Upper lobe of left lung (tissue), 4 donors: Measurements from ENCODE around the gene CDKAL1.
"Not testable (repeated sequence)": the region's sequence is repeated elsewhere in the genome, so short reads cannot be mapped to it uniquely, and the experiment has no call there.

Experiments
- CTCF ChIP-seq, 6 experiments: fragments of 450-650 bp in 4 of 6; fragments of 200-600 bp in 2 of 6; sonication (generic) in 2 of 6; IDR thresholded peaks; one replicate each; pipeline ENCODE4 v1.5.1; 2016 to 2019; ENCODE audit warnings: antibody characterized with exemption in 6 of 6
- EP300 ChIP-seq, 4 donors: sonication (generic); formaldehyde crosslinking; IDR thresholded peaks; one replicate each; pipeline ENCODE4 v1.5.1; 2017; ENCODE audit warnings: antibody characterized with exemption in 4 of 4, control low read depth in 2 of 4
- POLR2A ChIP-seq, 4 donors: fragments of 450-650 bp; IDR thresholded peaks; one replicate each; pipeline ENCODE4 v1.5.1; 2016 to 2017; ENCODE audit warnings: antibody characterized with exemption in 4 of 4, mild to moderate bottlenecking in 2 of 4

- TF ChIP-seq CTCF, POLR2A, EP300 (IDR thresholded peaks at IDR 0.05): not testable (repeated sequence)
These were observed 111.3 kb downstream of the CDKAL1 start for GRCh38 chr6:20645572-20645971.
